HepG2 (cell line): Measurements from ENCODE around the gene TPRG1L. TPM values are rescaled to one million over a fixed set of nuclear protein-coding genes. Genes with fewer than 3 reads are reported as not detected.

Source experiments
- ATAC-seq: fragments of 200-7000 bp; cut with Tn5 transposase; 3 replicates; pipeline ENCODE4 v1.9.1; 2020; ENCODE audit warnings: mild to moderate bottlenecking, moderate library complexity
- BruUV-seq: library from RNA; stranded (reverse); fragments of 400-500 nt; replicated peaks from 2 replicates; lab custom pipeline; 2021; lab: Mats Ljungman, UMichigan
- CTCF ChIA-PET: fragments of 300-600 bp; formaldehyde crosslinking; extraction: SDS; loops from one replicate; lab custom pipeline; 2021; ENCODE audit warnings: low total read pairs, inconsistent platforms, low intra/inter-chr PET ratio; lab: Yijun Ruan, JAX
- POLR2A ChIA-PET: fragments of 350-600 bp; sonication (Branson Sonifier 250); formaldehyde crosslinking; loops from one replicate; lab custom pipeline; 2020; ENCODE audit warnings: antibody characterized with exemption, inconsistent platforms; lab: Yijun Ruan, JAX
- DNase-seq: peaks from one replicate; pipeline ENCODE4 v3.0.0-alpha.2; 2015; ENCODE audit warnings: low spot score
- FAIRE-seq: peaks from 3 replicates; lab custom pipeline; 2011; peaks lifted over from hg19 to GRCh38; lab: Jason Lieb, UNC
- H2AFZ ChIP-seq: one replicate; pipeline ENCODE4 v1.6.1; 2011; ENCODE audit warnings: low read length, inconsistent platforms
- H3K27ac ChIP-seq: fragments of 300-600 bp; 3 replicates; pipeline ENCODE4 v1.8.0; 2011; ENCODE audit warnings: mixed run types, mild to moderate bottlenecking, mixed read lengths, low read length, inconsistent platforms; ENCODE audit not compliant: insufficient read depth; ENCODE audit errors: extremely low read length
- H3K27me3 ChIP-seq, 2 experiments: fragments of 200-600 bp in 1 of 2; 2 replicates in 1 of 2; 3 replicates in 1 of 2; pipeline versions ENCODE4 v1.6.0 to v1.8.0; 2011; ENCODE audit warnings: low read length in 2 of 2, mild to moderate bottlenecking in 2 of 2, moderate library complexity in 2 of 2, inconsistent platforms in 1 of 2; ENCODE audit not compliant: insufficient read depth in 2 of 2, control insufficient read depth in 1 of 2
- H3K36me3 ChIP-seq, 2 experiments: fragments of 200-600 bp in 1 of 2; replicated peaks in 1 of 2; 2 replicates in 1 of 2; 3 replicates in 1 of 2; pipeline versions ENCODE4 v1.5.1 to v1.8.0; 2011; ENCODE audit warnings: low read length in 2 of 2, inconsistent platforms in 1 of 2; ENCODE audit not compliant: insufficient read depth in 2 of 2, control insufficient read depth in 1 of 2
- H3K4me1 ChIP-seq: 2 replicates; pipeline ENCODE4 v1.5.1; 2012; ENCODE audit warnings: low read length, inconsistent platforms; ENCODE audit not compliant: insufficient read depth
- H3K4me2 ChIP-seq: 2 replicates; pipeline ENCODE4 v1.6.0; 2011; ENCODE audit warnings: low read depth, low read length, inconsistent platforms
- H3K4me3 ChIP-seq, 3 experiments: fragments of 200-600 bp in 1 of 3; sonication (generic), shearing (Covaris generic) in 1 of 3; replicated peaks in 1 of 3; 2 replicates each; pipeline ENCODE4 v1.5.1; 2011 to 2016; ENCODE audit warnings: low read length in 3 of 3, inconsistent platforms in 2 of 3, low read depth in 2 of 3, mild to moderate bottlenecking in 2 of 3, control low read depth in 1 of 3, mixed read lengths in 1 of 3; ENCODE audit not compliant: insufficient read depth in 1 of 3
- H3K79me2 ChIP-seq: one replicate; pipeline ENCODE4 v1.6.1; 2011; ENCODE audit warnings: low read length, inconsistent platforms; ENCODE audit not compliant: insufficient read depth
- H3K9ac ChIP-seq: 2 replicates; pipeline ENCODE4 v1.6.0; 2011; ENCODE audit warnings: mild to moderate bottlenecking, low read depth, low read length, inconsistent platforms; ENCODE audit not compliant: insufficient read depth
- H3K9me3 ChIP-seq: 2 replicates; pipeline ENCODE4 v1.5.1; 2012; ENCODE audit warnings: mild to moderate bottlenecking, low read length
- H4K20me1 ChIP-seq: 2 replicates; pipeline ENCODE4 v1.6.0; 2011; ENCODE audit warnings: inconsistent platforms, mild to moderate bottlenecking, low read length, moderate library complexity; ENCODE audit not compliant: insufficient read depth
- BHLHE40 ChIP-seq: IDR thresholded peaks from 2 replicates; pipeline ENCODE4 v1.6.1; 2011; ENCODE audit warnings: low read length, improper control_type of control experiment
- FOXC1 ChIP-seq: sonication (generic); formaldehyde crosslinking; IDR thresholded peaks from 2 replicates; pipeline ENCODE4 v1.8.0; 2022; ENCODE audit warnings: mild to moderate bottlenecking, missing genetic modification reagents, borderline replicate concordance
- GLMP ChIP-seq: sonication (generic); formaldehyde crosslinking; IDR thresholded peaks from 2 replicates; pipeline ENCODE4 v1.9.0; 2021; ENCODE audit warnings: missing genetic modification reagents, mild to moderate bottlenecking, borderline replicate concordance
- HNRNPUL1 ChIP-seq: fragments of 200-400 bp; formaldehyde crosslinking; IDR thresholded peaks from 2 replicates; pipeline ENCODE4 v1.6.1; 2017; ENCODE audit warnings: low read depth, mild to moderate bottlenecking, low read length, moderate library complexity
- MLX ChIP-seq: IDR thresholded peaks from 2 replicates; pipeline ENCODE4 v1.6.1; 2016
- MTA1 ChIP-seq: sonication (generic); formaldehyde crosslinking; IDR thresholded peaks from 2 replicates; pipeline ENCODE4 v1.4.0; 2020; ENCODE audit warnings: missing genetic modification reagents, mild to moderate bottlenecking, borderline replicate concordance
- RBFOX2 ChIP-seq: fragments of 200-400 bp; formaldehyde crosslinking; IDR thresholded peaks from 2 replicates; pipeline ENCODE4 v1.6.1; 2017; ENCODE audit warnings: low read depth, mild to moderate bottlenecking, low read length
- YEATS4 ChIP-seq: sonication (generic); formaldehyde crosslinking; IDR thresholded peaks from 2 replicates; pipeline ENCODE4 v1.4.0; 2020; ENCODE audit warnings: missing genetic modification reagents, borderline replicate concordance
- ZNF224 ChIP-seq: sonication (generic); formaldehyde crosslinking; IDR thresholded peaks from 2 replicates; pipeline ENCODE4 v1.5.0; 2020; ENCODE audit warnings: mild to moderate bottlenecking, missing genetic modification reagents
- ZNF251 ChIP-seq: sonication (generic); formaldehyde crosslinking; IDR thresholded peaks from 2 replicates; pipeline ENCODE4 v1.9.0; 2021; ENCODE audit warnings: mild to moderate bottlenecking, missing genetic modification reagents
- ZNF468 ChIP-seq: sonication (generic); formaldehyde crosslinking; IDR thresholded peaks from 2 replicates; pipeline ENCODE4 v1.8.0; 2022; ENCODE audit warnings: mild to moderate bottlenecking, moderate library complexity, missing genetic modification reagents
- ZNF776 ChIP-seq: sonication (generic); formaldehyde crosslinking; IDR thresholded peaks from 2 replicates; pipeline ENCODE4 v1.4.0; 2020; ENCODE audit warnings: mild to moderate bottlenecking, missing genetic modification reagents
- WGBS: methylation state at CpG from one replicate; pipeline ENCODE4 v1.1.6; 2017; ENCODE audit warnings: low lambda C conversion rate; 5-methylcytosine and 5-hydroxymethylcytosine counted together
- in situ Hi-C: cut with HindIII; loops from 2 replicates; pipeline ENCODE4 v1.10.0; 2017; ENCODE audit warnings: low pct_unique_long_range_greater_than_20kb; ENCODE audit not compliant: extremely low pct_ligation_motif_present
- intact Hi-C: fragments of 100-400 bp; cut with micrococcal nuclease; formaldehyde crosslinking; loops from one replicate; pipeline ENCODE4 v1.10.0; 2022; ENCODE audit not compliant: unreplicated experiment
- polyA plus RNA-seq, 8 experiments: library from polyadenylated mRNA; depleted of rRNA in 3 of 8; stranded (reverse) in 7 of 8; unstranded in 1 of 8; fragments of >200 nt; fragmentation: Illumina TruSeq in 4 of 8; extraction: Trizol in 4 of 8; gene quantifications; 2 replicates each; pipeline versions ENCODE4 v1.2.1 to v1.2.3, GENCODE V29; 2011 to 2016; ENCODE audit warnings: low read depth in 4 of 8, missing spikeins in 1 of 8, mixed read lengths in 1 of 8; ENCODE audit not compliant: insufficient read depth in 1 of 8
- total RNA-seq, 5 experiments: library from RNA; depleted of rRNA; stranded (reverse); fragments of >200 nt; fragmentation: Illumina TruSeq; extraction: Trizol; gene quantifications; 2 replicates each; pipeline ENCODE4 v1.2.3, GENCODE V29; 2016; ENCODE audit warnings: low read depth in 1 of 5
- TF ChIP-seq, protein P1 (sequence below): sonication (generic); formaldehyde crosslinking; IDR thresholded peaks from 2 replicates; pipeline ENCODE4 v1.4.0; 2020; ENCODE audit warnings: missing genetic modification reagents, borderline replicate concordance
- TF ChIP-seq, protein P2 (sequence below): sonication (generic); formaldehyde crosslinking; IDR thresholded peaks from 2 replicates; pipeline ENCODE4 v1.8.1; 2023; ENCODE audit warnings: missing genetic modification reagents, inconsistent platforms, borderline replicate concordance

The TPRG1L gene
- total and polyA plus RNA-seq, 2 of the 13 experiments (the other 11 are each of a cell fraction or from before 2014, with no cell fraction given) = 21.3 to 37.4 TPM

GRCh38 chr1:3669971-3670431, 45.2 kb downstream of the TPRG1L start:
- CTCF ChIA-PET = no interaction called here

More at GRCh38 chr1:3669971-3670431, 45.2 kb downstream of the TPRG1L start:
- no TSS peak for BruUV-seq
- no peaks in the 10 kb centered on the region for H3K79me2 ChIP-seq
- TF ChIP-seq, protein P1, sequence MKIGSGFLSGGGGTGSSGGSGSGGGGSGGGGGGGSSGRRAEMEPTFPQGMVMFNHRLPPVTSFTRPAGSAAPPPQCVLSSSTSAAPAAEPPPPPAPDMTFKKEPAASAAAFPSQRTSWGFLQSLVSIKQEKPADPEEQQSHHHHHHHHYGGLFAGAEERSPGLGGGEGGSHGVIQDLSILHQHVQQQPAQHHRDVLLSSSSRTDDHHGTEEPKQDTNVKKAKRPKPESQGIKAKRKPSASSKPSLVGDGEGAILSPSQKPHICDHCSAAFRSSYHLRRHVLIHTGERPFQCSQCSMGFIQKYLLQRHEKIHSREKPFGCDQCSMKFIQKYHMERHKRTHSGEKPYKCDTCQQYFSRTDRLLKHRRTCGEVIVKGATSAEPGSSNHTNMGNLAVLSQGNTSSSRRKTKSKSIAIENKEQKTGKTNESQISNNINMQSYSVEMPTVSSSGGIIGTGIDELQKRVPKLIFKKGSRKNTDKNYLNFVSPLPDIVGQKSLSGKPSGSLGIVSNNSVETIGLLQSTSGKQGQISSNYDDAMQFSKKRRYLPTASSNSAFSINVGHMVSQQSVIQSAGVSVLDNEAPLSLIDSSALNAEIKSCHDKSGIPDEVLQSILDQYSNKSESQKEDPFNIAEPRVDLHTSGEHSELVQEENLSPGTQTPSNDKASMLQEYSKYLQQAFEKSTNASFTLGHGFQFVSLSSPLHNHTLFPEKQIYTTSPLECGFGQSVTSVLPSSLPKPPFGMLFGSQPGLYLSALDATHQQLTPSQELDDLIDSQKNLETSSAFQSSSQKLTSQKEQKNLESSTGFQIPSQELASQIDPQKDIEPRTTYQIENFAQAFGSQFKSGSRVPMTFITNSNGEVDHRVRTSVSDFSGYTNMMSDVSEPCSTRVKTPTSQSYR (CRISPR knock-in tag) = no peak
- no peak for TF ChIP-seq FOXC1
- TF ChIP-seq ZNF224 (CRISPR knock-in tag) = no peak
- TF ChIP-seq ZNF468 (CRISPR knock-in tag) = no peak
- TF ChIP-seq RBFOX2 = no peak
- no peak for TF ChIP-seq BHLHE40
- TF ChIP-seq MLX = no peak
- no peak for TF ChIP-seq YEATS4 (CRISPR knock-in tag)
- TF ChIP-seq GLMP (CRISPR knock-in tag) = no peak
- TF ChIP-seq HNRNPUL1 = no peak
- no peak for TF ChIP-seq MTA1 (CRISPR knock-in tag)
- TF ChIP-seq, protein P2, sequence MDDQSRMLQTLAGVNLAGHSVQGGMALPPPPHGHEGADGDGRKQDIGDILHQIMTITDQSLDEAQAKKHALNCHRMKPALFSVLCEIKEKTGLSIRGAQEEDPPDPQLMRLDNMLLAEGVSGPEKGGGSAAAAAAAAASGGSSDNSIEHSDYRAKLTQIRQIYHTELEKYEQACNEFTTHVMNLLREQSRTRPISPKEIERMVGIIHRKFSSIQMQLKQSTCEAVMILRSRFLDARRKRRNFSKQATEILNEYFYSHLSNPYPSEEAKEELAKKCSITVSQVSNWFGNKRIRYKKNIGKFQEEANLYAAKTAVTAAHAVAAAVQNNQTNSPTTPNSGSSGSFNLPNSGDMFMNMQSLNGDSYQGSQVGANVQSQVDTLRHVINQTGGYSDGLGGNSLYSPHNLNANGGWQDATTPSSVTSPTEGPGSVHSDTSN = no peak
- TF ChIP-seq ZNF251 (CRISPR knock-in tag) = no peak
- no peak for TF ChIP-seq ZNF776 (CRISPR knock-in tag)
- TF ChIP-seq, all 625 proteins: peak for 0
- H3K9me3 ChIP-seq = no peaks in the 10 kb centered on the region
- no peak overlapping the region for H3K9ac ChIP-seq
- H3K27me3 ChIP-seq = no peaks in the 10 kb centered on the region; a peak in 1 of 5 replicates
- no peak overlapping the region for H3K4me2 ChIP-seq
- H2AFZ ChIP-seq = no peak overlapping the region
- H4K20me1 ChIP-seq = peaks cover 3% of the 10 kb centered on the region; the same call in 1 of the 2 replicates
- WGBS = 94% methylated on average over 9 of the region's 9 CpGs
- no peak overlapping the region for H3K4me3 ChIP-seq
- DNase-seq (no peak), FAIRE-seq (no peak), ATAC-seq (no peak)
- H3K4me1 ChIP-seq = peaks cover 38% of the 10 kb centered on the region
- H3K36me3 ChIP-seq = no peaks in the 10 kb centered on the region
- no peak overlapping the region for H3K27ac ChIP-seq
- intact Hi-C loops = no loop called here
- in situ Hi-C loops = no loop called here
- POLR2A ChIA-PET = no interaction called here
